ENCODE results near the gene CHI3L2.

DNA sequence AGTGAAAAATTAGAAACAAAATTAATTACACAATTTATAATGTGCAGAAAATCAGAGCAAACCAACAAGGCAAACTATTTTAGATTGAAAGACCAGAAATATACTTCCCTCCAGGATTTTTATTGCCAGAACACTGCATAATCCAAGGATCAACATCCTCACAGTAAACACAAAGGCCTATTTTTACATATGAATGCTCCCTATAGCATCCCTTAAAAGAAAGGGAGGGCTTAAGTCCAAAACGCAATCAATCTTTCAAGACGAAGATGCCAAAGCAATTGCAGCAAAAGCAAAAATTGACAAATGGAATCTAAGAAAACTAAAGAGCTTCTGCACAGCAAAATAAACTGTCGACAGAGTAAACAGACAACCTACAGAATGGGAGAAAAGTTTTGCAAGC lies 44.6 kb downstream of the CHI3L2 start:
- TF ChIP-seq, protein P1, sequence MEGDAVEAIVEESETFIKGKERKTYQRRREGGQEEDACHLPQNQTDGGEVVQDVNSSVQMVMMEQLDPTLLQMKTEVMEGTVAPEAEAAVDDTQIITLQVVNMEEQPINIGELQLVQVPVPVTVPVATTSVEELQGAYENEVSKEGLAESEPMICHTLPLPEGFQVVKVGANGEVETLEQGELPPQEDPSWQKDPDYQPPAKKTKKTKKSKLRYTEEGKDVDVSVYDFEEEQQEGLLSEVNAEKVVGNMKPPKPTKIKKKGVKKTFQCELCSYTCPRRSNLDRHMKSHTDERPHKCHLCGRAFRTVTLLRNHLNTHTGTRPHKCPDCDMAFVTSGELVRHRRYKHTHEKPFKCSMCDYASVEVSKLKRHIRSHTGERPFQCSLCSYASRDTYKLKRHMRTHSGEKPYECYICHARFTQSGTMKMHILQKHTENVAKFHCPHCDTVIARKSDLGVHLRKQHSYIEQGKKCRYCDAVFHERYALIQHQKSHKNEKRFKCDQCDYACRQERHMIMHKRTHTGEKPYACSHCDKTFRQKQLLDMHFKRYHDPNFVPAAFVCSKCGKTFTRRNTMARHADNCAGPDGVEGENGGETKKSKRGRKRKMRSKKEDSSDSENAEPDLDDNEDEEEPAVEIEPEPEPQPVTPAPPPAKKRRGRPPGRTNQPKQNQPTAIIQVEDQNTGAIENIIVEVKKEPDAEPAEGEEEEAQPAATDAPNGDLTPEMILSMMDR (IDR thresholded peaks at IDR 0.05; ENCODE audit: poor library complexity, severe bottlenecking) = no peak
- TF ChIP-seq EP300 (conservative IDR thresholded peaks at IDR 0.05; ENCODE audit: poor library complexity, severe bottlenecking) (no peak), EZH2 (IDR thresholded peaks at IDR 0.05; ENCODE audit: borderline replicate concordance, insufficient read depth, low read length, poor library complexity, severe bottlenecking) (no peak), RAD21 (conservative IDR thresholded peaks at IDR 0.05) (no peak), POLR2AphosphoS5 (IDR thresholded peaks at IDR 0.05) (no peak), SMC3 (conservative IDR thresholded peaks at IDR 0.05; ENCODE audit: poor library complexity) (no peak)
